Measurements from ENCODE around the gene FOXP2. TPM values are rescaled to one million over a fixed set of nuclear protein-coding genes. Genes with fewer than 3 reads are reported as not detected.

Gene FOXP2
- total and polyA plus RNA-seq, 3 donors from 2014 or later = 2.5 to 5.9 (median 3.8) TPM

- TF ChIP-seq POLR2A (IDR thresholded peaks at IDR 0.05) (no peak), CTCF (IDR thresholded peaks at IDR 0.05) (no peak)
- no peak overlapping the region for H3K27ac ChIP-seq
- no peaks in the 10 kb centered on the region for H3K27me3 ChIP-seq
- H3K36me3 ChIP-seq (ENCODE audit: low read depth, missing control alignments) = no peaks in the 10 kb centered on the region
- 86 to 89% methylated on average over 2 of the region's 2 CpGs for WGBS, 2 donors
- H3K4me3 ChIP-seq = no peak overlapping the region
- no peak for DNase-seq
- intact Hi-C loops (cut with DNase I; ENCODE audit: low total_unique reads) = no loop called here
- H3K9me3 ChIP-seq = no peaks in the 10 kb centered on the region
- H3K4me1 ChIP-seq = no peaks in the 10 kb centered on the region
Observed at GRCh38 chr7:114657279-114657678, 242.7 kb downstream of the FOXP2 start.

GRCh38 chr7:114658216-114658615 lies 243.6 kb downstream of the FOXP2 start:
- H3K4me3 ChIP-seq = no peak overlapping the region
- intact Hi-C loops (cut with DNase I; ENCODE audit: low total_unique reads) = no loop called here
- no peak overlapping the region for H3K27ac ChIP-seq
- no peaks in the 10 kb centered on the region for H3K4me1 ChIP-seq
- H3K27me3 ChIP-seq = no peaks in the 10 kb centered on the region
- no peaks in the 10 kb centered on the region for H3K36me3 ChIP-seq (ENCODE audit: low read depth, missing control alignments)
- WGBS, 2 donors = 92 to 94% methylated on average over 4 of the region's 4 CpGs
- TF ChIP-seq POLR2A (IDR thresholded peaks at IDR 0.05) (no peak), CTCF (IDR thresholded peaks at IDR 0.05) (no peak)
- DNase-seq = no peak
- no peaks in the 10 kb centered on the region for H3K9me3 ChIP-seq

DNA sequence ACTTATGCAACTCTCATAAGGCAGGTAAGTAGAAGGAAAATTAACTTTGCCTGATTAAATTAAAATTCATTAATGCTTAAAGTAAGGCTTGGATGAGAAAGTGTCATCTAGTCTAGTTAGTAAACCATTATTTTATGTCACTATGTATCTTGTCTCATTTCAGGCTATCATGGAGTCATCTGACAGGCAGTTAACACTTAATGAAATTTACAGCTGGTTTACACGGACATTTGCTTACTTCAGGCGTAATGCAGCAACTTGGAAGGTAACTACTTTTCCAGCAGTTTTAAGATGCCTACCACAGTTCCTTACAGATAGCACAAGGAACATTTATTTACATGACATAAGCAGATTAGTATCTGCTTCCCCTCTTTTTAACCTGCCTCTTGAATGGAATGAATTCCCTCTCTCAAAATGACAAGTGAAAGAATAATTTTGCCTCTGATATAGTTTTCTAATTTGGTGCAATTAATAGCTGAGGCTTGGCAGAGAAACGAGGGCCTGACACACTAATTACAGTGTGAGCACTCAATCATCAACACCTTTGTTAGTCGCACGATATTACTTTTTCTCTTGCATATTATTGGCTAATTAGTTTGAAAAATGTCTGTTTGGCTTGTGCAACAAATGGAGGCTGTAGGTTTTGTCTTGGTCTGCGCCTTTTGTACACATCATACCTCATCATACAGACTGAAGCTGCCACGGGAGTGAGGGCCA lies 245.0 kb downstream of the FOXP2 start:
- no peak overlapping the region for H3K27ac ChIP-seq

GRCh38 chr7:114660126-114660486 lies 245.5 kb downstream of the FOXP2 start:
- DNase-seq = no peak
- no peak overlapping the region for H3K27ac ChIP-seq
- intact Hi-C loops (cut with DNase I; ENCODE audit: low total_unique reads) = no loop called here
- H3K4me3 ChIP-seq = no peak overlapping the region
- H3K27me3 ChIP-seq = no peaks in the 10 kb centered on the region
- TF ChIP-seq POLR2A (IDR thresholded peaks at IDR 0.05) (no peak), CTCF (IDR thresholded peaks at IDR 0.05) (no peak)
- WGBS, 2 donors = 3 to 6% methylated on average over 1 of the region's 1 CpG
- no peaks in the 10 kb centered on the region for H3K36me3 ChIP-seq (ENCODE audit: low read depth, missing control alignments)
- H3K9me3 ChIP-seq = no peaks in the 10 kb centered on the region
- H3K4me1 ChIP-seq = no peaks in the 10 kb centered on the region

More for the DNA sequence above, 245.0 kb downstream of the FOXP2 start:
- Histone ChIP-seq H3K27me3 (no peaks in the 10 kb centered on the region), H3K9me3 (no peaks in the 10 kb centered on the region), H3K4me3 (no peak overlapping the region), H3K4me1 (no peaks in the 10 kb centered on the region), H3K36me3 (ENCODE audit: low read depth, missing control alignments) (no peaks in the 10 kb centered on the region)
- no peak for DNase-seq
- intact Hi-C loops (cut with DNase I; ENCODE audit: low total_unique reads) = no loop called here
- TF ChIP-seq POLR2A (IDR thresholded peaks at IDR 0.05) (no peak), CTCF (IDR thresholded peaks at IDR 0.05) (no peak)
- 66 to 79% methylated on average over 7 of the region's 7 CpGs for WGBS, 2 donors

DNA sequence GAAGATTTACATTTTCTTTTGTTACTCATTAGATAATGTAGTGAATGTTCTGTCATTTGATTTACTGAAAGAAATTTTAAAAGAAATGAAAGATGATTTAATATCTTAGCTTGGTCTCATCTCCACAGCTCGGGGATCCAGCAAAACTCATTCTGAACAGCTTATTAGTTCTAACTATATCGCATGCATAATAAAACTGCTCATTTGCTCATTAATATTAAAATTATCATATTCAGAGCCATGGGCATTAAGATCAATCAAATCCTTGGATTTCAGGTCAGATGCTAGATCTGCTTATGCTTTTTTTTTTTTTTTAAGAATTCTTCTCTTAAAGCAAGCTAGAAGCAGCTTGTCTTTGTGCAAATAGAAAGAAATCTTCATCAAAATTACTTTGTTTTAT lies 246.1 kb downstream of the FOXP2 start:
- intact Hi-C loops (cut with DNase I; ENCODE audit: low total_unique reads) = no loop called here
- 88 to 90% methylated on average over 2 of the region's 2 CpGs for WGBS, 2 donors
- no peaks in the 10 kb centered on the region for H3K36me3 ChIP-seq (ENCODE audit: low read depth, missing control alignments)
- H3K27ac ChIP-seq = no peak overlapping the region
- H3K4me1 ChIP-seq = no peaks in the 10 kb centered on the region
- H3K9me3 ChIP-seq = no peaks in the 10 kb centered on the region
- no peak for TF ChIP-seq CTCF (IDR thresholded peaks at IDR 0.05)
- no peak for TF ChIP-seq POLR2A (IDR thresholded peaks at IDR 0.05)
- H3K4me3 ChIP-seq = no peak overlapping the region
- DNase-seq = no peak
- H3K27me3 ChIP-seq = no peaks in the 10 kb centered on the region
